PFSK-1 (cell line): ENCODE results near the gene ACOT7.

Experiments
- FOXP2 ChIP-seq: optimal IDR thresholded peaks from 2 replicates; pipeline ENCODE3; 2011; ENCODE audit warnings: borderline replicate concordance, control low read depth, inconsistent platforms; ENCODE audit not compliant: insufficient read depth; ENCODE audit errors: extremely low read length, extremely low read depth
- POLR2AphosphoS5 ChIP-seq: IDR thresholded peaks from 2 replicates; pipeline ENCODE4 v1.6.1; 2012; ENCODE audit warnings: low read depth, mild to moderate bottlenecking, control low read depth, low read length, moderate library complexity
- SIN3A ChIP-seq: IDR thresholded peaks from 2 replicates; pipeline ENCODE4 v1.6.1; 2012; ENCODE audit warnings: mild to moderate bottlenecking, low read length, moderate library complexity, borderline replicate concordance; ENCODE audit not compliant: insufficient read depth
- TAF1 ChIP-seq: IDR thresholded peaks from 2 replicates; pipeline ENCODE4 v1.6.1; 2012; ENCODE audit warnings: low read length, control low read depth, borderline replicate concordance; ENCODE audit not compliant: insufficient read depth
- TF ChIP-seq, protein P1 (sequence below), 2 experiments: IDR thresholded peaks; 2 replicates each; pipeline versions ENCODE4 v1.6.1 to v1.8.0; 2011 to 2012; ENCODE audit warnings: low read depth in 2 of 2, low read length in 2 of 2, control low read depth in 1 of 2, inconsistent platforms in 1 of 2, mild to moderate bottlenecking in 1 of 2, moderate library complexity in 1 of 2; ENCODE audit not compliant: insufficient read depth in 1 of 2

ACOT7 gene

DNA sequence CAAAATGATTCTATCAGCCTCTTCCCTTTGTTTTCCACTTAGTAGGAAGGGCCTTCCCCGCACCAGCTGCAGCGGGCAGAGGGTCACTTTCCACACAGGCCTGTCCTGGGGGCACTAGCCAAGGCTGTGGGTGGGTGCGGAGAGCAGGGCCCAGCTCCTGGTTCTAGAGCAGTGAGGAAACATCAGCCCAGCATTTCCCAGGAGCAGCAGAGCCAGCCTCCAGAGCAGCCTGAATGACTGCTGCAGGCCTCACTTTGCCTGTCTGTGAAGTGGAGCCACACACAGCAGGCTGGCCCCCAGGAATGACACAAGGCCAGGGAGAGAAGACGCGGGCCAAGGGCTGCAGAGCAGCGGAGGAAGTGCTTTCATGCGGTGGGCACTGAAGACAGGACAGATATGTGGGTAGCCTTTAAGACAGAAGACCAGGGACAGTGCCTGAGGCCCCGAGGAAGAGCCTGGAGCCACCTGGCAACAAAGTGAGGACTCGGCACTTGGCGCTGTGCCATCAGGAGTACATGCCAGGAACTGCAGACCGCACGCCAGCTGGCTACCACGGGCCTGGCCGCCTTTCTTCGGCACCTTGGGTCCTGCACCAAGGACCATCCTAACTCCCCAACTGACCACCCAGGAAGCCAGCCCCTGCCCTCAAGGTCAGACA, 42.0 kb downstream of the ACOT7 start:
- TF ChIP-seq SIN3A (no peak), TAF1 (no peak), POLR2AphosphoS5 (no peak), FOXP2 (no peak)
- TF ChIP-seq, protein P1, sequence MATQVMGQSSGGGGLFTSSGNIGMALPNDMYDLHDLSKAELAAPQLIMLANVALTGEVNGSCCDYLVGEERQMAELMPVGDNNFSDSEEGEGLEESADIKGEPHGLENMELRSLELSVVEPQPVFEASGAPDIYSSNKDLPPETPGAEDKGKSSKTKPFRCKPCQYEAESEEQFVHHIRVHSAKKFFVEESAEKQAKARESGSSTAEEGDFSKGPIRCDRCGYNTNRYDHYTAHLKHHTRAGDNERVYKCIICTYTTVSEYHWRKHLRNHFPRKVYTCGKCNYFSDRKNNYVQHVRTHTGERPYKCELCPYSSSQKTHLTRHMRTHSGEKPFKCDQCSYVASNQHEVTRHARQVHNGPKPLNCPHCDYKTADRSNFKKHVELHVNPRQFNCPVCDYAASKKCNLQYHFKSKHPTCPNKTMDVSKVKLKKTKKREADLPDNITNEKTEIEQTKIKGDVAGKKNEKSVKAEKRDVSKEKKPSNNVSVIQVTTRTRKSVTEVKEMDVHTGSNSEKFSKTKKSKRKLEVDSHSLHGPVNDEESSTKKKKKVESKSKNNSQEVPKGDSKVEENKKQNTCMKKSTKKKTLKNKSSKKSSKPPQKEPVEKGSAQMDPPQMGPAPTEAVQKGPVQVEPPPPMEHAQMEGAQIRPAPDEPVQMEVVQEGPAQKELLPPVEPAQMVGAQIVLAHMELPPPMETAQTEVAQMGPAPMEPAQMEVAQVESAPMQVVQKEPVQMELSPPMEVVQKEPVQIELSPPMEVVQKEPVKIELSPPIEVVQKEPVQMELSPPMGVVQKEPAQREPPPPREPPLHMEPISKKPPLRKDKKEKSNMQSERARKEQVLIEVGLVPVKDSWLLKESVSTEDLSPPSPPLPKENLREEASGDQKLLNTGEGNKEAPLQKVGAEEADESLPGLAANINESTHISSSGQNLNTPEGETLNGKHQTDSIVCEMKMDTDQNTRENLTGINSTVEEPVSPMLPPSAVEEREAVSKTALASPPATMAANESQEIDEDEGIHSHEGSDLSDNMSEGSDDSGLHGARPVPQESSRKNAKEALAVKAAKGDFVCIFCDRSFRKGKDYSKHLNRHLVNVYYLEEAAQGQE (IDR thresholded peaks at IDR 0.05; ENCODE audit: insufficient read depth in 1 of 2, low read depth in 2 of 2, low read length in 2 of 2), result no peak

DNA sequence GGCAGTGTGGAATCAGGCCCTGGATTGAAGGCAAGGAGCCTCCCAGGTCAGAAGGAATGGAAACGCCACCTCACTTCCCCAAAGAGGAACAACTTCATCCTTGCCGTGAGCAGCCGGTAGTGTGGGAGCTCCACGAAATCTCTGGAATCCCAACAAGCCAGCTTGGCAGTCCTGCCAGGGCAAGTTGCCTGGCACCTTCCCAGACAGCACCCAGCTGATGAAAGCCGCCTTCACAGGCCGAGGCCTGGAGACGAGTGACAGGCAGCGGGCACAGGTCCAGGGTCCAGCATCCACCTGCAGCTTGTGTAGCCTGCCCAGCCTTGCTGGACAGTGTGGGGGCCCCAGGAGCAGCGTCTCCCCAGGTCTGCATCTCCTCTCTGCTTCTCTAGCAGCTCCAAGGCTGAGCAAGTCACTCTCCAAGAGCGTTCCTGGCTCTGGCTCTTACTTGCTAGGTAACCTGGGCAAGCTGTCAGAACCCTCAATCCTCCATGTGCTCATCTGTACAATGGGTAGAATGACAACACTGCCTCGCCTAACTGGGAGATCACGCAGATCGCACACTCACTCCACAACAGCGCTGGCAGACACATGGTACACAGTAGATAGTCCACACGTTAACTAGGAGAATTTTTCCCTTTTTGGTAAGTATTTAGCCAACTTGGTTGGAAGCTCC, 43.0 kb downstream of the ACOT7 start:
- no peak for TF ChIP-seq POLR2AphosphoS5
- no peak for TF ChIP-seq TAF1
- TF ChIP-seq, protein P1 (IDR thresholded peaks at IDR 0.05; ENCODE audit: insufficient read depth in 1 of 2, low read depth in 2 of 2, low read length in 2 of 2), result no peak
- TF ChIP-seq SIN3A, result no peak
- TF ChIP-seq FOXP2, result no peak

DNA sequence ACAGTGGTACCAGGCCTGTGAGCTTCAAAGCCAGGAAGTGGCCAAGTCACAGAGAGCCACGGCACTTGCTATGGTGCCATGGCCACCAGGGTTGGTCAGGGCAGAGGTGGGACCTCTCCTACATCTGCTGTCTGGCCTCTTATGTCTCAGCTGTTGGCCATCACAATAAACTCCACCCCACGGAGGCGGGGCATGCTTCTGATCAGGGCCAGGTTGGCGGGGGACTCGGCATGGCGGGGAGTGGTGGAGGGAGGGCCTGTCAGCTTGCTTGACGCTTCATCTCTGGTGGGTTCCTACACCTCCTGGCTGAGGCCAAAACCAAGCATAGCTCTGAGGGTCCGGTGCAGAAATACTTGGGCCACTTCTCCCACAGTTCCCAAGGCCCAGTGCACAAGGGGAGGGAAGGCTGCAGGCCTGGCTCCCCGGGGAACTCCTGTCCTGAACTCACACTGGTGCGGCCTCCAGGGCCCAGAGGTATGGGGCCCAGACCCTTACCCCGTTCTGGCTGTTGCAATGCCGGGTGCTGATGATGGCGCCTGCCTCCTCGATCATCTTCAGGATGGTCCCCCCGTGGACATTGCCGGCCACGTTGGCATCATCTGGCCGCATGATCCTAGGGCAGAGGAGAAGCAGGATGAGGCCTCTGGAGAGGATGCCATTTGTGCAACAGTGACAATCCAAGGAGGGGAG, 44.2 kb downstream of the ACOT7 start:
- no peak for TF ChIP-seq POLR2AphosphoS5
- TF ChIP-seq, protein P1 (IDR thresholded peaks at IDR 0.05; ENCODE audit: insufficient read depth in 1 of 2, low read depth in 2 of 2, low read length in 2 of 2), result no peak
- no peak for TF ChIP-seq TAF1
- TF ChIP-seq SIN3A, result no peak
- TF ChIP-seq FOXP2, result no peak

DNA sequence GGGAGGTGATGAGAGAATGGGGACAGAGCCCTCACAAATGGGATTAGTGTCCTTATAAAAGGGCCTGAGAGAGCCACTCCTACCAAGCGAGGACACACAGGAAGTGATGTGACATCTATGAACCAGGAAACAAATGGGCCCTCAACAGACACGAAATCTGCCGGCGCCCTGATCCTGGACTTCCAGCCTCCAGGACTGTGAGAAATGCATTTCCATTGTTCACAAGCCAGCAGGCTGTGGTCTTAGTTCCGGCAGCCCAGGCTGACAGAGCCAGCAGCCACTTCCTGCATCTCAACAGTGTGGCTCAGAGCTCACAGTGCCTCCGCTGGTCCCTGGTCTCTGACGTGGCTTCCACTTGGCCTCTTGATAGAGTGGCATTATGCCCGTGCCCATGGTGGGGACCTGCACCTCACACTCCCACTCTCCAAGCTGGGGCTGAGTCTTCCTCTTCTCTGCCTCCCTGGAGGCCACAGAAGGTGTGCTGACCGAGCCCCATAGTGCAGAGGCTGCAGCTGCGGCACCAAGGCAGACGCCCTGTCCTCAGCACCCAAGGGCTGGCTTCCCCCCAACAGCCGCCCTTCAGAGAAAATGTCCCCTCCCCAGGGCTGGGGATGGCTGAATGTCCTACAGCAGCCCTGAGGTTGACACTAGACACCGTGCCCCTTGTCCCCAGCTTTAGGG, 44.9 kb downstream of the ACOT7 start:
- TF ChIP-seq, protein P1 (IDR thresholded peaks at IDR 0.05; ENCODE audit: insufficient read depth in 1 of 2, low read depth in 2 of 2, low read length in 2 of 2), result no peak
- no peak for TF ChIP-seq TAF1
- no peak; the same call in 1 of the 2 replicates for TF ChIP-seq POLR2AphosphoS5
- no peak for TF ChIP-seq FOXP2
- no peak for TF ChIP-seq SIN3A
